Measurements from ENCODE around the gene ZBTB38.
A peak's percentile ranks its signal among the peaks of the same experiment; 100 is the strongest.

ZBTB38 gene

GRCh38 chr3:141407047-141407446 lies 38.7 kb downstream of the ZBTB38 start:
- DNase-seq (ENCODE audit: low read depth) = peak; percentile 64

GRCh38 chr3:141407825-141408224 lies 39.5 kb downstream of the ZBTB38 start:
- no peak for DNase-seq (ENCODE audit: low read depth)

- no peak for DNase-seq (ENCODE audit: low read depth)
Measured at GRCh38 chr3:141408596-141408995, 40.3 kb downstream of the ZBTB38 start.

DNA sequence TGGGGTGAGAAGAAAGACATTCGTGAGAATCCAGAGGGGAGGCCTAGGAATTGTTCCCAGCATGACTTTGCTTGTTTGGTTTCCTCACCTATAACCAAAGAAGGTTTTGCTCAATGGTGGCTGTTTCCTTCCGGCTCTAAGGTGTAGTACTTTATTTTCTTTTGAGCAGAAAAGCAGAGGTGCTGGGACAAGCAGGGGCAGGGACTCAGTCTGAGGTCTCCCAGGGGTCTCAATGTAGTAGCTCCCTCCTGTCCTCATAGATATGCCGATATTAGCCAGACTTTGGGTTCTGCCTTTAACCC lies 41.6 kb downstream of the ZBTB38 start:
- DNase-seq (ENCODE audit: low read depth) = no peak

- DNase-seq (ENCODE audit: low read depth) = no peak
Measured at GRCh38 chr3:141410408-141410807, 42.1 kb downstream of the ZBTB38 start.

GRCh38 chr3:141410846-141411245 lies 42.5 kb downstream of the ZBTB38 start:
- DNase-seq (ENCODE audit: low read depth) = no peak

GRCh38 chr3:141411251-141411771 lies 43.0 kb downstream of the ZBTB38 start:
- no peak for DNase-seq (ENCODE audit: low read depth)

DNA sequence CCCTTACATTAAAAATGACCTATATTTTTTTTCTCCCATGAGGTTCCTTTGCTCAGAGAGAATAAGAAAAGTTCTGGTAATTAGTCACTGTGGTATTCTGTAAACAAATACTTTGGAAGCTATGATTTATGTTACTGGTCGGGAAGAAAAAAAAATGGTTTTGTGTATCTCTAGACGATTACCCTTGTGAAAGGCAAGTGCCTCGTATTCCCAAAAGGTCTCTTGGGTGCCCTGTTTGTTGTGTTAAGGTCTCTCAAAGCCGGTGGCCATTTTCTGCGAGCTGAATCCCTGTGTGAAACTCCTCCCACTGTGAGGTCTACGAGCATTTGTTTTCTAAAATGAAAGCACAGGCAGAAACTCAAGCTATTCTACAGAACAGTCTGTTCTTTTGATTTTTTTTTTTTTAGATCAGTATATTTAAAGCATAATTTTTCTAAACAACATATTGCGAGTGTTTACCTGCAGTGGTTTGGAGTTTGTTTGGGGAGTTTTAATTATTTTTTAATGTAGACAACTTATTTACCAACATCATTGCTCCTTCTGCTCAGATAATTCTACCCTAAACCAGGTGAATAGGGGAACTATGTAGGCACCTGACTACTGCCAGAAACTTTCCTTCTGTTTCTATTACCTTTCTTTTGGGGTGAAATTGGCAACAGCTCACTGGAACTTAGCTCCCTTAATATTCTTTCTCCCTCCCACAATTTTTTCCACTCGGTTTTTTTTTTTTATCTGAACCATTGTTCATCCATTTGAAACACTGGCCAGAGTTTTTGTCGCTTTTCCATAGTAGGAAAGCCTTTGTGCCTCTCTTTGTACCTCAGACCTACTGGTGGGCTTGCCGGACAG lies 44.0 kb downstream of the ZBTB38 start:
- DNase-seq (ENCODE audit: low read depth) = no peak

GRCh38 chr3:141412936-141413354 lies 44.6 kb downstream of the ZBTB38 start:
- peak; percentile 89 for DNase-seq (ENCODE audit: low read depth)

DNA sequence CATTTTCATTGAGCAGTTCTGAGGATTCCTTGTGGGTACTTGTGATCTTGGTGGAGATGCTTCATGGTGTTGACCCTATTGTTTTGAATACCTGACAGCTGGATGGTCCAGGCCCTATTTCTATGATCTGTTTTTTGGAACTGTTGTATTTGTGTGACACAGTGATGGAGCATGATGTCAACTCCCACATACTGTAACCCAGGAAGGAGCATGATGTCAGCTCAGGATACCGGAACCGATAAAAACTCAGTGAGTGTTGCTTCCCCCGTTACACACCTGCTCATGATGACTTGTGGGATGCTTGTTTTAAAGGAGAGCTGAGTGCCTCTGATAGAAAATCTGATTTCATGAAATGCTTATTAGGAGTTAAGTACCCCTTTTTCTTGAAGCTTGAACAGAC lies 45.1 kb downstream of the ZBTB38 start:
- no peak for DNase-seq (ENCODE audit: low read depth)

DNA sequence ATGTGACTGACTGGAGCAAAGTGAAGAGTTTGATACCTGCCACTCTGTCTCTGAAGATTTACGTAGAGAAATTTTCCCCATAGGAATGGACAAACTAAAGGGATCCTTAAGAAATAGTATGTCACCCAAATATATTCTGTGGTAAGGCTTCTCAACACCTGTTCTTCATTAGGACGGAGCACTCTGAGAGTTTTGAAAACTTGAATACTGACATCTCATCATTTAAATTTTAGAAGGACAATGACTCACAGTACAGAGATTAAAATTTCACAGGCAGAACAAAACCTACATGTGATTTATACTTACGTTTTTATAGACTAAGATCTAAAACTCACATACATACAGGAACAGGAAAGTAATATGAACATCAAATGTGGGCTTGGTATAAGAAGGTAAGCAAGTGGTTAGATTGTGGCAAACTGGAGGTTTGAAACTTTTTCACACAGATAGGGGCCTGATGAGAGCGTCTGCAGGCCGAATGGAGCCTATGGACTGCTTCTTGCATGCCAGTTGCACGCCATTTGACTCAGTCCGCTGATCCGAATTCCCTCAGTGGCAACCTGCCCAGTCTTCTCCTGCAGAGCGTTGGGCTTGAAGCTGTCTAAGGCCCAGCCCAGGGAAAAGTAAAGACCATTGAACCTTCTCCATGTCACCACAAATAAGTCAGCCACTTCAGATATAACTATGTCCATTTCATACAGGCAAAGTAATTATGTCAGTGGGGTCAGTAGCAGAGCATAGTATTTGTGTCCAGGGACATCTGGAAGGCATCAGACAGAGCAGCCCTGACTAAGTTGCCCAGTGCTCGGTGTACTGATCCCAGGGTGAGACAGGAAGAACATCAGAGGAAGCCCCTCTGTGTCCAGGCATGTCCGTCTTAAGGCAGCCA lies 45.7 kb downstream of the ZBTB38 start:
- no peak for DNase-seq (ENCODE audit: low read depth)

DNA sequence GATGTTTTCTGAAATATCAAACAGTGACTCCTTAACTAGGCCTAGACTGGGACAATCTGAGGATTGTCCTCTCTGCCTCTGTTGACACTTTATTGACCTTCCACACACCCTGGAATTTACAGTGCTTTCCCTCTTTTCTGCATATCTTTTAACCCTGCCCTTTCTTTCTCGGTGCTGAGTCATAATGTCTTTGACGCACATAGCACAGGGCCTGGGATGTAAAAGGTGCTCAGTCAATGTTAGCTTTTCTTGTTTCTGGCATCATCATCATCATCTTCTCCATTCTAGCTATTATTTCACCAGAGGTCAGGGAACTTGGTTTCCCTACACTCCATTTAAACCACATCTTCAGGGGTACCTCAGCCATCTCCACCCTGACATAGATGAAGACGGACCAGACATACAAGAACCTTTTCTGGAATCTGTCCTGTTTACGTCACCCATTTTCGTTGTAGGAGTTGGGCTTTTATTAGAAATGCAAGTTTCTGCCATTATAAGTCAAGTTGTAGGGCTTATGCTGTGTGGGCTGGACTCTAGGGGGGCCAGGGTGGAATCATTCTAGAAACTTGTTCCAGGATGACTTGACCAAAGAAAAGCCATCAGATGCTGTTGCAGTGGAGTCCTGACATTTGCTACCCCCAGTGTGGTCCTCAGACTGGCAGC lies 46.6 kb downstream of the ZBTB38 start:
- no peak for DNase-seq (ENCODE audit: low read depth)

DNA sequence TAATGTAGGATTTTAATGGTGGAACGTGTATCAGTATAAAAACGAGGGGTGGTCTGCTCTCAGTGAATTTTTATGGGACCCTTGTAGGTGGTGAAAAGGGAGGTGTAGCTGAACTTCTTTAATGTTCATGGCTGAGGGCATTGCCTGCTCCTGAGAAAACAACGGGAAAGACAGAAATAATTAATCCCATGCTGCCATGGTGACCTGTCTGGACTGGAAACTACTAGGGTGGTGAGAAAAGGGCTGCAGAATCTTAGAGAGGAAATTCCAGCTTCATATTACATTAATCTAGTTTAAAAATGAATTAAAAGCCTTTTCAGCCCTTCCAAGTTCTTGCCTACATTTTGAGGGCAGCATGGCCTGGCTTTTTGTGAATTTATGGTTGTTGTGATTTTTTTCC lies 47.6 kb downstream of the ZBTB38 start:
- DNase-seq (ENCODE audit: low read depth) = no peak
